CD4-positive, alpha-beta T cell (primary cell): Measurements from ENCODE around the gene CBX2. TPM values are rescaled to one million over a fixed set of nuclear protein-coding genes. Genes with fewer than 3 reads are reported as not detected.

ENCODE experiments used
- ATAC-seq: fragments of 200-7000 bp; cut with Tn5 transposase; one replicate; pipeline ENCODE4 v1.10.0; 2022; ENCODE audit warnings: mild to moderate bottlenecking; ENCODE audit not compliant: poor library complexity
- CTCF ChIA-PET: fragments of 350-600 bp; sonication (Branson Sonifier 250); formaldehyde crosslinking; loops from one replicate; lab custom pipeline; 2021; ENCODE audit warnings: antibody characterized with exemption, inconsistent platforms; lab: Charles Lee
- POLR2A ChIA-PET: fragments of 350-600 bp; sonication (Branson Sonifier 250); formaldehyde crosslinking; loops from one replicate; lab custom pipeline; 2021; ENCODE audit warnings: antibody characterized with exemption, inconsistent platforms; lab: Charles Lee
- DNase-seq, 14 experiments: peaks; one replicate each; pipeline ENCODE4 v3.0.0-alpha.2; 2013 to 2020; ENCODE audit warnings: mixed read lengths in 2 of 14
- H3K27ac ChIP-seq, 2 donors: one replicate each; pipeline versions ENCODE4 v1.5.1 to v1.7.0; 2013; ENCODE audit warnings: low read length in 2 of 2, low read depth in 1 of 2, mild to moderate bottlenecking in 1 of 2
- H3K27me3 ChIP-seq, 2 experiments: 1 replicate in 1 of 2; 2 replicates in 1 of 2; pipeline versions ENCODE4 v1.6.1 to v1.7.0; 2013; ENCODE audit warnings: low read length in 2 of 2, control low read depth in 1 of 2, mild to moderate bottlenecking in 1 of 2, moderate library complexity in 1 of 2; ENCODE audit not compliant: insufficient read depth in 2 of 2, control insufficient read depth in 1 of 2
- H3K36me3 ChIP-seq: one replicate; pipeline ENCODE4 v1.6.1; 2013; ENCODE audit warnings: low read length, control low read depth; ENCODE audit not compliant: insufficient read depth
- H3K4me1 ChIP-seq: one replicate; pipeline ENCODE4 v1.6.1; 2013; ENCODE audit warnings: low read length, control low read depth; ENCODE audit not compliant: insufficient read depth
- H3K4me3 ChIP-seq: one replicate; pipeline ENCODE4 v1.5.1; 2013; ENCODE audit warnings: mild to moderate bottlenecking, low read length, moderate library complexity
- H3K9me3 ChIP-seq, 2 experiments: 1 replicate in 1 of 2; 2 replicates in 1 of 2; pipeline versions ENCODE4 v1.6.1 to v1.7.0; 2013; ENCODE audit warnings: low read length in 2 of 2, mild to moderate bottlenecking in 2 of 2, control low read depth in 1 of 2, moderate library complexity in 1 of 2; ENCODE audit not compliant: control insufficient read depth in 1 of 2, insufficient read depth in 1 of 2
- H3K27ac Mint-ChIP-seq: one replicate; pipeline ENCODE4 v1.8.0; 2020; ENCODE audit warnings: mixed read lengths
- H3K27me3 Mint-ChIP-seq: one replicate; pipeline ENCODE4 v1.8.0; 2021; ENCODE audit warnings: mixed read lengths
- H3K36me3 Mint-ChIP-seq: one replicate; pipeline ENCODE4 v1.8.0; 2021; ENCODE audit warnings: low read depth, mixed read lengths
- H3K4me1 Mint-ChIP-seq: one replicate; pipeline ENCODE4 v1.8.0; 2021; ENCODE audit warnings: low read depth, mixed read lengths
- H3K4me3 Mint-ChIP-seq: one replicate; pipeline ENCODE4 v1.8.0; 2020; ENCODE audit warnings: mild to moderate bottlenecking, mixed read lengths
- H3K9me3 Mint-ChIP-seq: one replicate; pipeline ENCODE4 v1.8.0; 2020; ENCODE audit warnings: mixed read lengths
- intact Hi-C, 2 experiments: fragments of 100-400 bp; cut with DNase I in 1 of 2; cut with micrococcal nuclease in 1 of 2; formaldehyde crosslinking; loops; one replicate each; pipeline versions ENCODE4 v1.15.1 to v1.9.0; 2023 to 2025; cut with DNase I, micrococcal nuclease
- total RNA-seq, 174 experiments: library from RNA in 2 of 174; stranded (reverse) in 2 of 174; gene quantifications; one replicate each; pipeline ENCODE4 v1.2.3 and lab custom pipeline; 2021 to 2026
- TF ChIP-seq, protein P1 (sequence below): fragments of 200-600 bp; IDR thresholded peaks from one replicate; pipeline ENCODE4 v1.8.0; 2022; ENCODE audit warnings: antibody characterized with exemption, mild to moderate bottlenecking

Gene CBX2
- total RNA-seq, 2 experiments from 2014 or later = 0.31 TPM; not detected in 1

DNA sequence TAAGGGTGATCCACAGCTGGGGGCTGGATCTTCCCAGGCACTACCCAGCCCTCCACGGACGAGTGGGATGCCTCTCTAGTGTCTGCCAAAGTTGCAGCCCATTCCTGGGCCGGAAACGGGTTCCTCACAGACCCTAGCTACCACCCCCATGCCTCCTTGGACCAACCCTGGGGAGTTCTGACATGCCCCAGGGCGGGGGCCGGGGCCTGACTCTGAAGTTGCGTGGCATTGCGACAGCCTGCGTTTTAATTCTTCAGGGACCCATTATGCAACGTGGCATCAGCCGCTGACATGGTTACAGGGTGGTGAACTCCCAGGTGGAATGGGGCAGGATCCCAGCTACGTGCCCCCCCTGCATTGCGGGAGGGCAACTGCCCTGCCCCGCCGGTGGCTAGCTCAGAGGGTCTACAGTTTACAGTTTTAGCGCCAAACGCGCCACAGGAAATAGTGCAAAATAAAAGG lies 58.6 kb downstream of the CBX2 start:
- TF ChIP-seq, protein P1, sequence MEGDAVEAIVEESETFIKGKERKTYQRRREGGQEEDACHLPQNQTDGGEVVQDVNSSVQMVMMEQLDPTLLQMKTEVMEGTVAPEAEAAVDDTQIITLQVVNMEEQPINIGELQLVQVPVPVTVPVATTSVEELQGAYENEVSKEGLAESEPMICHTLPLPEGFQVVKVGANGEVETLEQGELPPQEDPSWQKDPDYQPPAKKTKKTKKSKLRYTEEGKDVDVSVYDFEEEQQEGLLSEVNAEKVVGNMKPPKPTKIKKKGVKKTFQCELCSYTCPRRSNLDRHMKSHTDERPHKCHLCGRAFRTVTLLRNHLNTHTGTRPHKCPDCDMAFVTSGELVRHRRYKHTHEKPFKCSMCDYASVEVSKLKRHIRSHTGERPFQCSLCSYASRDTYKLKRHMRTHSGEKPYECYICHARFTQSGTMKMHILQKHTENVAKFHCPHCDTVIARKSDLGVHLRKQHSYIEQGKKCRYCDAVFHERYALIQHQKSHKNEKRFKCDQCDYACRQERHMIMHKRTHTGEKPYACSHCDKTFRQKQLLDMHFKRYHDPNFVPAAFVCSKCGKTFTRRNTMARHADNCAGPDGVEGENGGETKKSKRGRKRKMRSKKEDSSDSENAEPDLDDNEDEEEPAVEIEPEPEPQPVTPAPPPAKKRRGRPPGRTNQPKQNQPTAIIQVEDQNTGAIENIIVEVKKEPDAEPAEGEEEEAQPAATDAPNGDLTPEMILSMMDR = no peak
- peak overlapping the region; percentile 98 for H3K4me3 ChIP-seq
- Mint-ChIP-seq H3K4me3 (peak overlapping the region; percentile 98), H3K9me3 (no peaks in the 10 kb centered on the region), H3K4me1 (peaks cover 37% of the 10 kb centered on the region), H3K27ac (peak overlapping the region; percentile 99), H3K36me3 (peaks cover 44% of the 10 kb centered on the region), H3K27me3 (peaks cover 18% of the 10 kb centered on the region)
- peaks cover 76% of the 10 kb centered on the region for H3K4me1 ChIP-seq
- intact Hi-C loops = loop anchor here in 1 of 2 experiments (5.0 kb wide), 1 partner anchor 39 kb away; the partner anchor contains the start of gene CBX8
- peaks cover 16 to 19% of the 10 kb centered on the region in 2 experiments for H3K27me3 ChIP-seq
- H3K36me3 ChIP-seq = peaks cover 35% of the 10 kb centered on the region
- ChIA-PET POLR2A (interaction anchor here (1.6 to 3.7 kb wide), 7 partner anchors 11 to 158 kb away, joined by 3 to 31 read pairs (median 7); partner anchors contain the start of gene CBX8), CTCF (interaction anchor here (0.7 to 1.1 kb wide), 3 partner anchors 8 to 95 kb away, joined by 3 to 5 read pairs (median 3); no protein-coding TSS in a partner anchor)
- peak in 1 of 14 experiments; percentile 30 for DNase-seq
- peaks cover 0 to 16% of the 10 kb centered on the region in 2 experiments for H3K9me3 ChIP-seq
- H3K27ac ChIP-seq = no peak overlapping the region
- no peak for ATAC-seq

DNA sequence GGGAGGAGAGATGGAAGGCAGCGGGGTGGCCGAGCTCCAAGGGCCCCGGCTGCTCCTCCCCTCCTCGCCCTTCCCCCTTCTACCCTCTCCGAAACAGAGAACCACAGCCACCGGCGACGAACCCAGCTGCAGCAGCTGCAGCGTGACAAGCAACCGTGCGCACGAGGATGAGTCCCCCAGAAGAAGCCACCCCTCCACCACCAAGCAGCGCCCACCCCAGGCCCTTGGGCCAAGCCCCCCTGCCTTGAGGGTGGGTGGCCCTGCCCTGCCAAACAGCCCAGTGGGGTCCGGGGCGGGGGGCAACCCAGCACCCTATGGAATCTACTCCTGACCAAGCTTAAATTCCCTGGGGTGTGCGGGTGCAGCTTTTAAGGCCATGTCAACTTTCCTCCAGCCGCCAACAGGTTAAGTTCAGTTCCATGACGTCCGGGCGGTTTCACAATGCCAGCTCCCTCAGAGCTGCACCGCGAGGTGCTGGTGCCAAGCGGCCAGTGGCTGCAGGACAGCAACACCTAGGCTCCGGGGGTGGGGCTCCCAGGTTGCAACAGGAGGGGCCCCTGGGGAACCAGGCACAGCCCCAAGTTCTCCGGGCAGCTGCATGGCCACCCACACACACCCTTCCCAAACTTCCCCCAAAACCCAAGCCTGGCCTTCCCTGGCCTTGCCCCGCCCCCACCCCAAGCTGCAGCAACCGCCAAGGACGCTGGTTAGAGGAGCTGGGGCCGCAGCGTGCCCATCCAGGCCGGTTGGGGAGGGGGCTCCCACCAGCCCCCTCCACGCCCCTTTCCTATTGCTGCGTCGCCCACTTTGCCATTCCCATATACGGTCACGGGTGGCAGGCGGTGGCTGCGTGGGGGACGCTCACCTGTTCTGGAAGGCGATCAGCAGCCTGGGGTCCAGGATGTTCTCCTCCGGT lies 59.3 kb downstream of the CBX2 start:
- TF ChIP-seq, protein P1 = no peak
- Mint-ChIP-seq H3K4me3 (peak overlapping the region; percentile 98), H3K9me3 (no peaks in the 10 kb centered on the region), H3K27ac (peak overlapping the region; percentile 99), H3K4me1 (peaks cover 44% of the 10 kb centered on the region), H3K27me3 (peaks cover 25% of the 10 kb centered on the region), H3K36me3 (peaks cover 44% of the 10 kb centered on the region)
- CTCF ChIA-PET = interaction anchor here (0.7 to 1.1 kb wide), 3 partner anchors 7 to 95 kb away, joined by 3 to 5 read pairs (median 3); no protein-coding TSS in a partner anchor
- peak overlapping the region; percentile 98 for H3K4me3 ChIP-seq
- H3K9me3 ChIP-seq = peaks cover 0 to 23% of the 10 kb centered on the region in 2 experiments
- H3K4me1 ChIP-seq = peaks cover 81% of the 10 kb centered on the region
- POLR2A ChIA-PET = interaction anchor here (0.7 to 3.7 kb wide), 8 partner anchors 12 to 157 kb away, joined by 3 to 31 read pairs (median 6); partner anchors contain the start of genes CBX2 and CBX8
- peaks cover 35% of the 10 kb centered on the region for H3K36me3 ChIP-seq
- H3K27ac ChIP-seq = no peak overlapping the region
- DNase-seq = peak in 6 of 14 experiments; percentile 34 to 67 (median 52)
- peaks cover 23 to 26% of the 10 kb centered on the region in 2 experiments for H3K27me3 ChIP-seq
- no peak for ATAC-seq
- intact Hi-C loops = loop anchor here in 1 of 2 experiments (5.0 kb wide), 1 partner anchor 40 kb away; the partner anchor contains the start of gene CBX8

Other genes with a start within 250 kb of the CBX2 start
- not detected for gene RBFOX3, start 167.1 kb upstream of the CBX2 start, total RNA-seq
- not detected for gene ENPP7, start 47.2 kb upstream of the CBX2 start, total RNA-seq
- 1 to 10 TPM; 5.3 to 6.5 TPM for gene CBX8, start 18.9 kb downstream of the CBX2 start, total RNA-seq
- gene CBX4, start 61.3 kb downstream of the CBX2 start, total RNA-seq = 100 to 1,000 TPM; 196 to 202 TPM